T-helper 1 cell (primary cell): ENCODE results near the gene DKK2.

Source experiments
- DNase-seq, 5 donors: peaks; one replicate each; pipeline ENCODE4 v3.0.0-alpha.2; 2012 to 2020

DKK2 gene

DNA sequence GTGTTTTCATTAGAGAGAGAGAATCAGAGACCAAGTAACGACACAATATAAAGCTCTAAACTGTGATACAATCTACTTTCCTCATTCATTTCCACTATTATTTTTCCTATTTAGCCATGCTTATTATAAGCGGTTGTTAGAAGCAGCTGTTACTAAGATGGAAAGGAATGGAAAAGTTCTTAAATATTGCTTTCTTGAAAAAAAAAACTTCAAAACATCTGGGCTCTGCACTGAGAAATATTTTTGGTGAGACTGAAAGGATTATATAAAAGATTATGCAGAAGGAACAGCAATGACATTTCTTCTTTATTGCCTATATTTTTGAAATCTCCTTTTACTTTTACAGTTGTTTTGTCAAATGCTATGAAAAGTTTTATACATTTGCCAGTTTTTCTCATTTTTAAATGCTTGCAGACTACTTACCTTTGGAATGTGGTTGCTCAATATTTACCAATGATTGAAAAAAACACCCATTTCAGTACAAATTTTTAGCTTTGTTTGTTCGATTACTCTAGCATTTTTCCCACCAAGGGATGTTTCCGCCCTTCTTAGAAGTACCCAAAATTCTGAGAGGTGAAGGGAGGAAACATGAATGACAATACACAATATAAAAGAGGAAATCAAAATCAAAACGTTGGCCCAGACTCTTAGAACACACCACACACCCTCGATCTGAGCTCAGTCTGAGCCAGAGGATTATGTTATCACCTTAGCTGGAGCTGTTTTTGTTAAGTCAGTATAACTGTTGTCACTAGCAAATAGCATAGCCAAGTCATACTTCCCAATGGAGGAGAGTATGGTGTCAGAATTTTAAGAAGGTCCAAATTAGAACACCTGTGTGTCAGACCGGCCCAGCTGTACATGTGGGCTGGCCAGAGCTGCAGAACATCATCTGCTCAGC, 18.4 kb downstream of the DKK2 start:
- DNase-seq, result no peak

DNA sequence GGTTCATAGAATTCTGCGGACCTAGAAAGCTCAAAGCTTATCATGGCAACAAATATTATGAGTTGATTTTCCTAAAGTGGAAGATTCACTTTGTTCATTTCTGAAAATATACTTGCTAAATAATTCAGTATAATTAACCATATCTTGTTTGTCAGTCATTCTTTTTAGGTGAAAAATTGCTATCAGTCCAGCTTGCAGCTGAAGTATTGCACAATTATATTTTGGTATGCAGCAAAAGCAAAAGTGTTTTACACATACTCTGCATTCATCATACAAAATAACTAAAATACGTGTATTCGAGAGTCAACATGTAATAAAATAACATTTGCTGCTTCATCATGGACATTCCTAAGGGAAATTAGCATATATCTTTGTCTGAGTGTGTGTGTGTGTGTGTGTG, 24.8 kb downstream of the DKK2 start:
- DNase-seq, result no peak

DNA sequence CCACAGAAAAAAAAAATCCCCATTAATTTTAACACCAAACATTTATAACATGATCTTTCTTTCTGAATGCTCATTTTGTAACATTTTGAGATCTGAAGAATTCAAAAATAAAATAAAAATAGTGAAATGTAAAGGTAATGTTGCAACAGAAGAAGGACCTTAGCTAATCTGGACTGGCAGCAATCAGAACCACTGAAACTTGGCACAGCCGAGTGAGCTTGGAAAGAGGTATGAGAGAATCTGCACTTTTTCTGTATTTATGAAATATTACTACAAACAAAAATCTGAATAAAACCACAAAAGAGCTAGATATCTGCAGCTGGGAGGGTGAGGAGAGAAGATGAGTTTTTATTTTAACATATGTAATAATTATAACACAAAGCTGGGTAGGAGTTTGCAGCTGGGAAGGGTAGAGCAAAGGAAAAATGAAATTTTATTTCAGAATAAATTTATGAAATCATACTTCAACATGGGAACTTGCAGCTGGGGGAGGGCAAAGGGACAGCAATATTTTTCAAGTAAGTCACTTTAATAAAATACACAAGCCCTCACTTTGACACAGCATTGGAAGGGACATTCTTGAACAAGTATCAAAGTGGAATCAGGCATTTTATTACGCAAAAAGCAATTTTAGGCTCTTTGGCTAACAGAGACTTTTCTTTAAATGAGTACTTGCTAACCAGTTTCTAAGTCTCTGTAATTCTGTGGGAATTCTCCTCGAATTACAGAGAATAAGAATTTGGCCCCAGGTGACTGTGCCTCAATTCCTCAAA, 26.7 kb downstream of the DKK2 start:
- no peak for DNase-seq

DNA sequence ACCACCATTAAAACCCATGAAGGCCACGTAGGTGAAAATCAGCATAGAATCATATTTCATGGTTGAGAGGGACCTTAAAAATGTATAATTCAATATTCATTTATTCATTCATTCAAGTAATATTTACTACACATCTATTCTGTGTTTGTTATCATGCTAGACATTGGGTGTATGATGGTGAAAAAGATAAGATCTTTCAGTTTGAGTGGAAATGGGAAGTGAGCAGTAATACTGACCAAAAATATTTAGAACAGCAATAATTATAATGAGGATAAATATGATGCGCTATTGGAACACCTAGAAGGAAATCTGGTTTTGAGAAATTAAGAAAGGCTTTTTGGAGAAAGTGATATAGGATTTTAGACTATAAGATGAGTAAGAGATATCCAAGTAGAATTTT, 28.0 kb downstream of the DKK2 start:
- no peak for DNase-seq

DNA sequence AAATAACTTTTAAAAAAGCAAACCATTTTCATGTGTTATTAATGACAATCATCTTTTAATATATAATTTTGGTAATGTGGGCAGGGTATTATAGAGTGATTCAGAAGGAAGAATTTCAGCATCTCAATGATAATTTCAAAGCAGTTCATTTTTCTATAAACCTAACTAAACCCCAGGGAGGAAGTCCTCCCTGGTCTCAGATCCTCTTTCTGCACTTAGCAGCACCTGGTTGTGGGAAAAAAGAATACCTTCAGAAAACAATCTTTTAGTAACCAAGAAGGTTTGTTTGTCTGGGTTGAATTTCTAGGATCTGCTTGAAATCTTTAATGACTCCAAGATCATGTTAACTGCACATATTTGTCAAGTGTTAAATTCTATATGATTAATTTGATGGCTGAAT, 29.9 kb downstream of the DKK2 start:
- DNase-seq, result no peak

DNA sequence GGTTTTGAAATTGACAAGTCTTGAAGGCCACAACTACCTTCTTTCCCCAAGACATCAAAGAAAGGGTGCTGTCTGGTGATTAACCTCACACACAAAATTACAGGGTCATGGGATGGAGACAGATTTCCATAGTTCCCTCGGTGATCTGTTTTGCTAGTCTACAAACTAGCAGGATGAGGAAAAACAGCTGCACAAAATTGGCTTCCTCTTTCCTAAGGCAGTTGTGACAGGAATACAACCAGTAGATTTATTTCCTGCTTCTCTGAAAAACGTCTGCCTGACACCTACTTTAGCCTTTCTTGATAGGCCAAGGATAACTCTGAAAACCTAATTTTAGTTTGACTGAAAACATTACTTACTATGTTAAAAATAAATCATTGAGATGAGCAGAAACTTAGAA, 39.6 kb downstream of the DKK2 start:
- DNase-seq, result no peak

DNA sequence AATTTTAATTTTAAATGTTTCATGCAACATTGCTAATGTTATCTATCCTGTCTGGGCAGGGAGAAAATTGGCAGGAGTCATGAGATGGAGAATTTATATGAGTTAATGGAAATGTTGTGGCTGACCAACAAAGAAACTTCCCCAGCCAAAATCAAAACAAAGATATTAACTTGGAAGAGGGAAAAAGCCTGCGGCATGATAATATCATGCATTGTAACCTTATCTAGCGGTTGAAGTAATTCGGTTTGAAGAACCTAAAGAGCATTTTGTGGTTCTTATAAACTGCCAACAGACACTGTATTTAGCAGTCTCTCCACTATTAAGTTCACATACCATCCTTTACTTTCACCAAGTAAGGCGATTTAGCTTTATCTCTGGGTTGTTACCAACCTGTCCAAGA, 42.3 kb downstream of the DKK2 start:
- no peak for DNase-seq

DNA sequence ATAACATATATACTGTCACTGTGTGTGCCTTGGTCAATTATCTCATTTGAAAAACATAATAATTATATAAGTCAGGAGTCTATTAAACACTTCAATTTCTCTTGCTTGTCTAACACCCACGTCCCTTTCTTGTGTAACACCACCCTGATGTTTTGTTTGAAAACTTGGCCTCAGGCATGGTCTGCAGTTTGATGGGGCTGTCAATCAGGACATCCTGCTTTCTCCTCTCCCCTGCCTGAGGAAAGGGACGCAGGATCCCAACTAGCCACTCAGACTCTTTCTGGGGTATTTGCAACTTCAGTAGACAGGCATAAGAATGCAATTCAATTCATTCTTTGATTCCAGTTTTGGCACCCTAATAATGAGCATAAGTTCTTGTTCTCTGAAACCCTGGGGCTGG, 48.8 kb downstream of the DKK2 start:
- DNase-seq, result no peak

DNA sequence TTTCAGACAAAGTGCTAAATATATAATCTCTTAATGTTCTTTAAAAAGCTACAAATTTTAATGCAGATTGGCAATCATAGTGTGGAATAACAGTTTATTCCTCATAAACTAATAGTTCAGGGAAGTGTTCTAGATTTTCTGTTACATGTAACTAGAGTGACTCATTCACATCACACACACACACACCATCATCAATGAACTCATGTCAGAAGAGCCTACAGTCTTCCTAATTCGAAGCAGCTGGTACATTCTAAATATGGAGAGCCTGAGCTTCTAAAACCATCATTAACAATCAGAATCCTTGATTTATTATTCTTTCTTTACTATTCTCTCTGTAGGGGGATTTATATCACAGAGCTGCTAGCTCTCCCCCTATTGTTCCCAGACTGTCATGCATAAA, 49.6 kb downstream of the DKK2 start:
- DNase-seq, result no peak

DNA sequence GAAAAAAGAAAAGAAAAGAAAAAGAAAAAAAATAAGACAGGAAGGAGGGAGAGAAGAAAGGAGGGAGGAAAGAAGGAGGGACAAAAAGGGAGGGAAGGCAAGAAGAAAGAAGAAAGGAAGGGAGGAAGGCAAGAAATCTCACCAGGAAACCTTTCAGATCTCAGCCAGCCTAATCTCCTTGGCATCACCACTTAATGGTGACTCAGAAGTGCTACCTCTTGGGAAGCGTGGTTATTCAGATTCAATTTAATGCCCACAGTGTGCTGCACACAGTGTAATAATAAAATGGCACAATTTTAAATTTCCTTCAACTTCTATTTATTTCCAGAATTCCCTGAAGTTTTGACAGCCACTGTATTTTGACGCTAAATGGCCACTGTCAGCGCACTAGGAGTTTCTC, 50.3 kb downstream of the DKK2 start:
- no peak for DNase-seq

DNA sequence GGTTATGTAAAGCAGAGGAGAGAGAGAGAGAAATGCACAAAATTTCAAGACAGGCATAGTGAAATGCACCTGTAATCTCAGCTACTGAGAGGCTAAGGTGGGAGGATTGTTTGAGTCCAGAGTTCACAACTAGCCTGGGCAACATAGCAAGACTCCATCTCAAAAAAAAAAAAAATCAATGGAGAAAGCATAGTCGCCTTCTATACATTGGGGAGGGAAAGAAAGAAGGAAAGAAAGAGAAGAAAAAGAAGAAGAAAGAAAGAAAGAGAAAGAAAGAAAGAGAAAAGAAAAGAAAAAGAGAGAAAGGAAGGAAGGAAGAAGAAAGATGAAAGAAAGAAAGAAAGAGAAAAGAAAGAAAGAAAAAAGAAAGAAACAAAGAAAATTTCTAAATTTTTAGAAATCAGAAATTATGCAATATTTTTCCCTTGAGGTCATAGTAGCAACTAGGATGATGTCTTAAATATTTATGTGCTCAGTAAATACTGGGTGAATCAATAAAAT, 53.4 kb downstream of the DKK2 start:
- no peak for DNase-seq

DNA sequence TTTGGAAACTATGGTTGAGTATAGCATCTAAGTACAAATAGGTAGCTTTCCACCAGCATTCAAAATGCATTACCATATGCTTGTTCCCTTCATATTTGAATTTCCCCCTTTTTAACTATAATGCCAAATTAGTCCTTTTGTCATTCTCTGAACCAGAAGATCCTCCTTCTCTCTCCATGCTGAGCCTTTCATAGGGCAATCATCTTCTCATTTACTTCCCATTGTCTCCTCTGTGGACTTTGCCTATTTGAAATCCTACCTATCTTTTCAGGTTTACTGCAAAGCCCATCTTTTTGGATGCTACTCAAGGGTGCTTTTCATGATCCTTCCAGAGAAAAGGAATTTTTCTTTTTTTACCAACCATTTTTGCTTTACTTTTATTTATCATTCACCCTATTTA, 54.7 kb downstream of the DKK2 start:
- no peak for DNase-seq

DNA sequence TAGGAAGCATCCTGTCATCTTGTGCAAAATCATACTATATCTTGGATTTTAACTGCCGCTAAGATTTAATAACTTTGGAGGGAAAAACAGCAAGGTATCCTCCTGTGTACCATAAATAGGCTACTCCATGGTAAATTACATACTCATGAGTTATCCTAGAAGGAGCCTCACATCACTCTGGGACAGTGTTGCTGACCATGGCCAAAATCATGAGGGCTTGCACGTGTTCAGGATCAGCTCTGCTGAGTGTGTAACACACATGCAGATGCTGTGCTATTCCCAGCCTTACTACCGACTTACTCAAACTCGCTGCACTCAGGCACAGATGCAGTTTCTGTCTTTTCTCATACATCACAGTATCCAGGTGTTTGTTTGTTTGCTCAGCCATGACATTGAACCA, 56.6 kb downstream of the DKK2 start:
- DNase-seq, result no peak

DNA sequence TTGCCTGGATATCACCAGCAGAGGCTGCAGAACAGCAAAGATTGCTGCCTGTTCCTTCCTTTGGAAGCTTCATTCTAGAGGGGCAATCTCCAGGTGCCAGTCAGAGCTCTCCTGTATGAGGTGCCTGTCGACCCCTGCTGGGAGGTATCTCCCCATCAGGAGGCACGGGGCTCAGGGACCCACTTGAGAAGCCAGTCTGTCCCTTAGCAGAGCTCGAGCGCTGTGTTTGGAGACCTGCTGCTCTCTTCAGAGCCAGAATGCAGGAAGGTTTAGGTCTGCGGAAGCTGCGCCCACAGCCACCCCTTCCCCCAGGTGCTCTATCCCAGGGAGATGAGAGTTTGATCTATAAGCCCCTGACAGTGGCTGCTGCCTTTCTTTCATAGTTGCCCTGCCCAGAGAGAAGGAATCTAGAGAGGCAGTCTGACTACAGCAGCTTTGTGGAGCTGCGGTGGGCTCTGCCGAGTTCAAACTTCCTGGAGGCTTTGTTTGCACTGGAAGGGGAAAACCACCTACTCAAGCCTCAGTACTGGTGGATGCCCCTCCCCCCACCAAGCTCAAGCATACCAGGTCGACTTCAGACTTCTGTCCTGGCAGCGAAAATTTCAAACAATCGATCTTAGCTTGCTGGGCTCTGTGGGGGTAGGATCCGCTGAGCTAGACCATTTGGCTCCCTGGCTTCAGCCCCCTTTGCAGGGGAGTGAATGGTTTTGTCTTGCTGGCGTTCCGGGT, 57.9 kb downstream of the DKK2 start:
- DNase-seq, result no peak

DNA sequence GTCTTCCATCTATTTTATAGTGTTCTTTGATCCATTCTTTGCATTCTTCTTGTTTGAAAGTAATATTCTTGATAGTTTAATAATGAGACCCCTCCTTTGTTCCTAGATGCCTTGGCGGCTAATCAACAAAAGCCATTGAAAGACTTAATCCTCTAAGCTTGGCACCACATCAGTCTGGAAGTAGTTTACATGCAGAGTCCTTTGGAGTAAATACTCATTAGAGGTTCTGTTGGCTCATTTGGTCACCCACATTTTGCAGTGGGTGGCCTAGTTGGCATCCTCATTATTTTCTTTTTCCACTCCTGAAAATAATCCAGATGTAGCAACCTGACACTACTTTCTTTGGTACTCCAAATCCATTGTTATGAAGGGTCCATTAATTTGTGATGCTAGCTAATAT, 64.5 kb downstream of the DKK2 start:
- no peak for DNase-seq

DNA sequence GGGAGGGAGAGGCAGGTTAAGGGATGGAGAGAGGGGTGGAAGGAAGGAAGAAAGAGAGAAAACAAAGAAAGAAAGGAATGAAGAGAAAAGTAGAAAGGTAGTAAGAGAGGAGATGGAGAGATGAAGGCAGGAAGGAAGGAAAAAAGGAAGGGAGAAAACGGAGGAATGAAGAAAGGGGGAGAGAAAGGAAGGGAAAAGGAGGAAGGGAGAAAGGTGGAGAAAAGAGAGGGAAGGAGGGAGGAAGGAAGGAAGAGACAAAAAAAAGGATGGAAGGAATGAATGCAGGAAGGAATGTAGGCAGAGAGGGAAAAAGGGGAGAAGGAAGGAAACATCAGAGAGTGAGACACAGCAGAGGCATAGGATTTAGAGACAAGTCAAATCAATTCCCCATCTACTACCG, 68.2 kb downstream of the DKK2 start:
- DNase-seq, result no peak

DNA sequence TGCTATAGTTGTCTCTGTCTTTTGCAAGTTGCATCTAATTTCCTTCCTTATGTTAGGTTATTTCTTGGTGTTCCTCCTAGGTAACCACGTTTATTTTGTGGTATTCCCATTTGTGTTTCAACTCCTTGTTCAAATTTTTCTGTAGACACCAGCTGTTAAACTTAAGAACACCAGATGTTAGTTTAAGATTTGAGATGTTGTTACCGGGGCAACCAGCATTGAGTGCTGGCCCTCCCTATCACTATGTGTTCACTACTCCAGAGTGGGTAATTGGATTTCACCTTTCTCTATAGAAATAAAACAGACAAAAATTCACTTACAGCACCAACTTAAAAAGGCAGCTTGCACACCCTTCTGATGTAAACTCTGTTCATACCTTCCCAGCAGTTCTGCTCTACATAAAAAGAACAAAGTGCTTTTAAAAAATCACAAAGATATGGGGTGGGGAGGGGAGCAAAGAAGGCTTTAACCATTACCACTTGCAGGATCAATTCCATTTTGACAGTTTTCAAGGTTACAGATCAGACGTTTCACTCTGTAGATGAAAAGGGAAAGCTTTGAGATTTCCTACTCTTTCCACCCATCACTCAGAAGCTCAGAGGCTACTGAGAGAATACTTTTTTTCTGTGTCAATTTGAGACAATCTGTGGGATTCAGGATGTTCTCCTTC, 82.9 kb downstream of the DKK2 start:
- no peak for DNase-seq

DNA sequence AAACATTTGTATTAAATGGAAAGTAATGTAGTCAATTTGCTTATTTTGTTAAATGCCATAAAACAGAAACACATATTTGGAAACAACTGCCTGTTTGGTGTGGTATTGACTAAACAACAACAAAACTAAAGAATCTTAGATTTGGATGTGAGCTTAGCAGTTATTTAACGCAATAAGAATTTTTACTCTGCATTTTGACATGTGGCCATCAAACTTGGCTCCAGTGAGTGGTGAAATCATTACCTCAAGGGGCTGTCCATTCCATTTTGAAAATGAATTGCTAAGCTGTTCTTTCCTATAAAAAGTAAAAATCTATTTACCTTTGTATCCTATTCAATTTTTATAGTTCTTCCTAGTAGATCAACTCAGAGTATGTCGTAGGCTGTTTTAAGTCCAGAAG, 84.2 kb downstream of the DKK2 start:
- no peak for DNase-seq

DNA sequence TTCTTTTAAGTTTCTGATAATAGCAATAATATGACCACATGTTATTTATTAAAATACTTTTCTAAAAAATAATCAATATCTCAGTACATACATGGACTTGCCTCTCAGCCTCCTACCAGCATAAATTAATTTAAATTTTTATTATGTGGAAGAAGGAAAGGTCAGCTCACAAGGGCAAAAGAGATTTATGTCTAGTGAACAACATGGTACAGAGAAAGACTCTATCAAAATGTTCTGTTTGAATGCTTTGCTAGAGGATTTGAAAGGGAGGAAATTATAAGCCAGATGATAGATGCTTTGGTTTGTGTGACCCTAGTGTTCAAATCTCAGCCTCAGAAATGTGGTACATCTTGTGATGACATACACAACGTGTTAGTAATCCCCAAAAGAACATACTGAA, 94.3 kb downstream of the DKK2 start:
- no peak for DNase-seq

DNA sequence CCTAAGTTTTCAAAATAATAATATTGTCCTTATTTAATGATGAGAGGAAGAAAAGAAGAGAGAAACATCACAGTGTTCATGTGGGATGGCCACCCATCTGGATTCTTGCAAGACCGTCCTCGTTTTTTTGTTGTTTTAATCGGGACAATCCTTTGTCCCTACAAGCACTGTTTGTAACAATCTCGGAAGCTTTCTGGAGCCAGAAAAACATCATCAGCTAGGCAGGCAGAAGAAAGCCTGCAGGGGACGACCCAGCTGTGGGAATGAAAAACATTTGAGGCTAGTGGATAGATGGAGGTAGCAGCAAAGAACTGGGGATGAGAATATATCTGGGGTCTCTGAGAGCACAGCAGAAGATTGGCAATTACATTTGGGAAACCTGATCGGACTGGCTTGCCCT, 105.6 kb downstream of the DKK2 start:
- DNase-seq, result no peak

DNA sequence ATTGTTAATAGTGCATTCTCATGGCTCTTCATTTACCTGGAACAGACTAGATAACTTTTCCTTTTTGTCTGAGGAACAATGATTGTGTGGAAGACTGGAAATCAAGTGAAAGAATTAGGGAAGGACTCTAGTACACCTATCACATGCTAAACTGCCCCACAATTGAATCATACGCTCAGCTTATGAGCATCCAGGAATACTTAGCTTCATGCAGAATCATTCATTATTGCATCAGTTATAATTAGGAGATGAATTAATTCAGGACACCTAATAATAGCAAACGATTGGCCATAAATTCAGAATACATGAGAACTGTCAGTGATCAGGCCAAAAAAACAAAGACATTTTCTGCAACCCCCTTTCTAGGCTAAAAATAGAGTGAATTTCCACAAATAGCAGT, 106.9 kb downstream of the DKK2 start:
- DNase-seq, result no peak

DNA sequence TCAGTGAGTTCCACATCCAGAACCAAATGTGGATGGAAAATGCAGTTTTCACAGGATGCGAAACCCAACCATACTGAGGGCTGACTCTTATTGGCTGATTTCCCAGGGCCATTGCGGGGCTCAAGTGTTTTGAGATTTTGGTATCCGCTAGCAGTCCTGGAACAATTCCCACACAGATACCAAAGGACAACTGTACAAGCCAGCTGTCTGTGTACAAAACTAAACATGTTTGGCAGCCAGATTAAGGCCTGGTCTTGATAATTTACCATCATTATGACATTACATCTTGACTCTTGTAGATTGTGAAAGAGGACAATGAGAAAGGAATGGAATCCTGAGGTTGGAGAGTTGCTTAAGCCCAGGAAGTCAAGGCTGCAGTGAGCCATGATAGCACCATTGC, 121.9 kb downstream of the DKK2 start:
- no peak for DNase-seq
